ENCODE measurements around the gene ANGEL1. TPM values are rescaled to one million over a fixed set of nuclear protein-coding genes. Genes with fewer than 3 reads are reported as not detected.

Gene ANGEL1
- total RNA-seq, 1 donor from 2014 or later = 15.9 TPM

GRCh38 chr14:76742966-76743365 is 69.7 kb downstream of the ANGEL1 start:
- Mint-ChIP-seq H3K4me3 (ENCODE audit: low read depth) (no peak overlapping the region), H3K27ac (no peak overlapping the region), H3K9me3 (peaks cover 22% of the 10 kb centered on the region), H3K27me3 (ENCODE audit: low read depth) (peaks cover 22% of the 10 kb centered on the region), H3K36me3 (ENCODE audit: low read depth) (no peaks in the 10 kb centered on the region), H3K4me1 (ENCODE audit: low read depth) (no peaks in the 10 kb centered on the region)
- intact Hi-C loops (cut with micrococcal nuclease) = no loop called here
- no peak for DNase-seq (ENCODE audit: low spot score)

GRCh38 chr14:76742185-76742584 is 70.5 kb downstream of the ANGEL1 start:
- no peak for DNase-seq (ENCODE audit: low spot score)
- H3K4me1 Mint-ChIP-seq (ENCODE audit: low read depth) = no peaks in the 10 kb centered on the region
- peaks cover 22% of the 10 kb centered on the region for H3K9me3 Mint-ChIP-seq
- H3K27me3 Mint-ChIP-seq (ENCODE audit: low read depth) = peaks cover 26% of the 10 kb centered on the region
- intact Hi-C loops (cut with micrococcal nuclease) = no loop called here
- H3K36me3 Mint-ChIP-seq (ENCODE audit: low read depth) = no peaks in the 10 kb centered on the region
- no peak overlapping the region for H3K27ac Mint-ChIP-seq
- no peak overlapping the region for H3K4me3 Mint-ChIP-seq (ENCODE audit: low read depth)

- Mint-ChIP-seq H3K27ac (no peak overlapping the region), H3K27me3 (ENCODE audit: low read depth) (peaks cover 23% of the 10 kb centered on the region), H3K36me3 (ENCODE audit: low read depth) (no peaks in the 10 kb centered on the region), H3K4me3 (ENCODE audit: low read depth) (no peak overlapping the region), H3K9me3 (peaks cover 22% of the 10 kb centered on the region), H3K4me1 (ENCODE audit: low read depth) (no peaks in the 10 kb centered on the region)
- intact Hi-C loops (cut with micrococcal nuclease) = no loop called here
- no peak for DNase-seq (ENCODE audit: low spot score)
Measured at GRCh38 chr14:76741074-76741473, 71.6 kb downstream of the ANGEL1 start.

Other genes with a start within 250 kb of the ANGEL1 start
- gene VASH1, start 51.4 kb downstream of the ANGEL1 start, total RNA-seq = 12.4 and 12.9 TPM in 2 replicates
- gene LRRC74A, start 13.5 kb upstream of the ANGEL1 start, total RNA-seq = not detected in 2 replicates
- 34.8 and 35.8 TPM in 2 replicates for gene IRF2BPL, start 215.8 kb upstream of the ANGEL1 start, total RNA-seq